ENCODE data around the gene FGFBP2. TPM values are rescaled to one million over a fixed set of nuclear protein-coding genes. Genes with fewer than 3 reads are reported as not detected.

The FGFBP2 gene
- 10 to 100 TPM; 12.8 to 13.3 TPM for total RNA-seq
- 100 to 1,000 TPM in 1 of 3 donors, 10 to 100 TPM in 1, 1 to 10 TPM in 1; 6.0 to 118 (median 17.7) TPM for polyA plus RNA-seq
- 1.1 to 30.6 (median 13.0) reads per million in 6 experiments for total RNA-seq

GRCh38 chr4:15963001-15963451 is at the start of gene FGFBP2:
FGFBP2 (minus strand) TSS chr4:15963175; CDS start chr4:15963129, 46 bp downstream.
- Mint-ChIP-seq H3K27me3 (peaks cover 0 to 2% (median 0%) of the 10 kb centered on the region in 5 donors), H3K4me1 (peaks cover 16 to 36% (median 29%) of the 10 kb centered on the region in 4 donors), H3K27ac (peak within 1 kb of the TSS; percentile 55 to 96 (median 90)), H3K9me3 (peaks cover 0 to 8% (median 0%) of the 10 kb centered on the region in 9 donors), H3K36me3 (no peaks in the 10 kb centered on the region), H3K4me3 (peak within 1 kb of the TSS; percentile 58 to 85 (median 80))
- ATAC-seq (peak; percentile 88 to 93), DNase-seq (peak; percentile 55 to 90 (median 79))
- POLR2A ChIA-PET, result interaction anchor here (1.5 to 2.0 kb wide), 3 partner anchors 38 to 308 kb away, joined by 5 to 7 read pairs (median 5); partner anchors contain the start of gene FBXL5

GRCh38 chr4:16011173-16011572 is 48.2 kb upstream of the FGFBP2 start:
- no peak for DNase-seq
- ATAC-seq, result no peak
- H3K27ac Mint-ChIP-seq, result no peak overlapping the region
- POLR2A ChIA-PET, result no interaction called here
- H3K36me3 Mint-ChIP-seq, result no peaks in the 10 kb centered on the region
- H3K4me3 Mint-ChIP-seq, result no peak overlapping the region
- no peaks in the 10 kb centered on the region for H3K4me1 Mint-ChIP-seq
- H3K27me3 Mint-ChIP-seq, result peaks cover 0 to 7% (median 2%) of the 10 kb centered on the region in 5 donors
- H3K9me3 Mint-ChIP-seq, result no peaks in the 10 kb centered on the region

- H3K36me3 Mint-ChIP-seq, result no peaks in the 10 kb centered on the region
- DNase-seq, result no peak
- H3K9me3 Mint-ChIP-seq, result no peaks in the 10 kb centered on the region
- H3K4me3 Mint-ChIP-seq, result no peak overlapping the region
- H3K27me3 Mint-ChIP-seq, result peaks cover 0 to 11% (median 2%) of the 10 kb centered on the region in 5 donors
- no peak for ATAC-seq
- no peak overlapping the region for H3K27ac Mint-ChIP-seq
- POLR2A ChIA-PET, result no interaction called here
- H3K4me1 Mint-ChIP-seq, result peaks cover 0 to 3% (median 0%) of the 10 kb centered on the region in 4 donors
Observed at GRCh38 chr4:16009153-16009552, 46.2 kb upstream of the FGFBP2 start.

- Mint-ChIP-seq H3K9me3 (no peaks in the 10 kb centered on the region), H3K4me1 (peaks cover 0 to 3% (median 0%) of the 10 kb centered on the region in 4 donors), H3K27ac (peak overlapping the region in 1 of 10 donors; percentile 31), H3K36me3 (no peaks in the 10 kb centered on the region), H3K4me3 (no peak overlapping the region), H3K27me3 (peaks cover 0 to 11% (median 2%) of the 10 kb centered on the region in 5 donors)
- no peak for DNase-seq
- ATAC-seq, result no peak
- POLR2A ChIA-PET, result no interaction called here
Observed at GRCh38 chr4:16007471-16008095, 44.6 kb upstream of the FGFBP2 start.

GRCh38 chr4:16006771-16007446 is 43.9 kb upstream of the FGFBP2 start:
- H3K36me3 Mint-ChIP-seq, result no peaks in the 10 kb centered on the region
- ATAC-seq (no peak), DNase-seq (no peak)
- H3K9me3 Mint-ChIP-seq, result no peaks in the 10 kb centered on the region
- POLR2A ChIA-PET, result no interaction called here
- H3K4me3 Mint-ChIP-seq, result no peak overlapping the region
- H3K27ac Mint-ChIP-seq, result no peak overlapping the region
- peaks cover 0 to 10% (median 2%) of the 10 kb centered on the region in 5 donors for H3K27me3 Mint-ChIP-seq
- peaks cover 0 to 3% (median 0%) of the 10 kb centered on the region in 4 donors for H3K4me1 Mint-ChIP-seq

- Mint-ChIP-seq H3K4me1 (peaks cover 0 to 3% (median 0%) of the 10 kb centered on the region in 4 donors), H3K27me3 (peaks cover 0 to 10% (median 2%) of the 10 kb centered on the region in 5 donors), H3K27ac (peak overlapping the region in 1 of 10 donors; percentile 1), H3K36me3 (no peaks in the 10 kb centered on the region), H3K4me3 (no peak overlapping the region), H3K9me3 (no peaks in the 10 kb centered on the region)
- POLR2A ChIA-PET, result interaction anchor here (1.0 kb wide), 1 partner anchor 43 kb away, joined by 3 read pairs; no protein-coding TSS in a partner anchor
- DNase-seq, result no peak
- ATAC-seq, result no peak
Observed at GRCh38 chr4:16005676-16006075, 42.7 kb upstream of the FGFBP2 start.

- ATAC-seq, result peak; percentile 84 to 91
- POLR2A ChIA-PET, result interaction anchor here (1.1 to 1.6 kb wide), 2 partner anchors 39 to 119 kb away, joined by 3 to 7 read pairs; partner anchors contain the start of gene FGFBP2
- H3K9me3 Mint-ChIP-seq, result no peaks in the 10 kb centered on the region
Observed at GRCh38 chr4:16001484-16001858, 38.5 kb upstream of the FGFBP2 start.

GRCh38 chr4:16000708-16001483 is 37.9 kb upstream of the FGFBP2 start:
- POLR2A ChIA-PET, result interaction anchor here (1.1 to 1.6 kb wide), 2 partner anchors 38 to 118 kb away, joined by 3 to 7 read pairs; partner anchors contain the start of gene FGFBP2
- Mint-ChIP-seq H3K4me1 (peaks cover 0 to 3% (median 0%) of the 10 kb centered on the region in 4 donors), H3K4me3 (no peak overlapping the region), H3K27me3 (peaks cover 0 to 3% (median 0%) of the 10 kb centered on the region in 5 donors), H3K36me3 (no peaks in the 10 kb centered on the region), H3K27ac (no peak overlapping the region), H3K9me3 (no peaks in the 10 kb centered on the region)
- no peak for DNase-seq
- no peak for ATAC-seq

More at GRCh38 chr4:16001484-16001858, 38.5 kb upstream of the FGFBP2 start:
- Mint-ChIP-seq H3K4me3 (no peak overlapping the region), H3K27me3 (peaks cover 0 to 6% (median 0%) of the 10 kb centered on the region in 5 donors), H3K4me1 (peaks cover 0 to 3% (median 0%) of the 10 kb centered on the region in 4 donors), H3K36me3 (no peaks in the 10 kb centered on the region), H3K27ac (no peak overlapping the region)
- peak in 9 of 10 donors; percentile 13 to 74 (median 53) for DNase-seq

- no peaks in the 10 kb centered on the region for H3K9me3 Mint-ChIP-seq
- H3K27ac Mint-ChIP-seq, result no peak overlapping the region
- no peak for DNase-seq
- no peak for ATAC-seq
- peaks cover 0 to 6% (median 5%) of the 10 kb centered on the region in 4 donors for H3K4me1 Mint-ChIP-seq
- peaks cover 0 to 3% (median 1%) of the 10 kb centered on the region in 5 donors for H3K27me3 Mint-ChIP-seq
- POLR2A ChIA-PET, result no interaction called here
- no peak overlapping the region for H3K4me3 Mint-ChIP-seq
- H3K36me3 Mint-ChIP-seq, result no peaks in the 10 kb centered on the region
Observed at GRCh38 chr4:15996773-15997172, 33.8 kb upstream of the FGFBP2 start.

- Mint-ChIP-seq H3K4me3 (no peak overlapping the region), H3K36me3 (no peaks in the 10 kb centered on the region), H3K27ac (peak overlapping the region in 1 of 10 donors; percentile 49), H3K4me1 (peaks cover 0 to 8% (median 6%) of the 10 kb centered on the region in 4 donors), H3K9me3 (no peaks in the 10 kb centered on the region), H3K27me3 (peaks cover 0 to 3% (median 1%) of the 10 kb centered on the region in 5 donors)
- POLR2A ChIA-PET, result interaction anchor here (0.8 kb wide), 1 partner anchor 32 kb away, joined by 3 read pairs; no protein-coding TSS in a partner anchor
- no peak for DNase-seq
- no peak for ATAC-seq
Observed at GRCh38 chr4:15995826-15996225, 32.9 kb upstream of the FGFBP2 start.

GRCh38 chr4:15992167-15992485 is 29.2 kb upstream of the FGFBP2 start:
- Mint-ChIP-seq H3K27me3 (peaks cover 4 to 13% (median 10%) of the 10 kb centered on the region in 5 donors), H3K27ac (peak overlapping the region in 1 of 10 donors; percentile 57), H3K36me3 (no peaks in the 10 kb centered on the region), H3K4me1 (peaks cover 2 to 8% (median 7%) of the 10 kb centered on the region in 4 donors), H3K4me3 (peak overlapping the region in 1 of 10 donors; percentile 28), H3K9me3 (no peaks in the 10 kb centered on the region)
- POLR2A ChIA-PET, result no interaction called here
- ATAC-seq (no peak), DNase-seq (no peak)

GRCh38 chr4:15990570-15991285 is 27.8 kb upstream of the FGFBP2 start:
- POLR2A ChIA-PET, result no interaction called here
- no peaks in the 10 kb centered on the region for H3K36me3 Mint-ChIP-seq
- no peaks in the 10 kb centered on the region for H3K9me3 Mint-ChIP-seq
- H3K4me1 Mint-ChIP-seq, result peaks cover 2 to 8% (median 7%) of the 10 kb centered on the region in 4 donors
- no peak for ATAC-seq
- no peak overlapping the region for H3K4me3 Mint-ChIP-seq
- H3K27ac Mint-ChIP-seq, result no peak overlapping the region
- peaks cover 4 to 13% (median 10%) of the 10 kb centered on the region in 5 donors for H3K27me3 Mint-ChIP-seq
- no peak for DNase-seq

Measured in naive thymus-derived CD8-positive, alpha-beta T cell (primary cell).